HUES6 (cell line): ENCODE data around the gene LPAR1.

ENCODE experiments used
- H3K27ac ChIP-seq: 2 replicates; pipeline ENCODE4 v1.7.0; 2013; ENCODE audit warnings: low read depth, mild to moderate bottlenecking, low read length, inconsistent platforms
- H3K27me3 ChIP-seq: 2 replicates; pipeline ENCODE4 v1.6.1; 2013; ENCODE audit warnings: low read length; ENCODE audit not compliant: control insufficient read depth, insufficient read depth
- H3K36me3 ChIP-seq: 2 replicates; pipeline ENCODE4 v1.6.1; 2013; ENCODE audit warnings: low read length; ENCODE audit not compliant: control insufficient read depth, insufficient read depth
- H3K4me1 ChIP-seq: 2 replicates; pipeline ENCODE4 v1.6.1; 2013; ENCODE audit warnings: low read length; ENCODE audit not compliant: control insufficient read depth, insufficient read depth
- H3K4me3 ChIP-seq: 2 replicates; pipeline ENCODE4 v1.5.1; 2013; ENCODE audit warnings: low read depth, low read length
- H3K9ac ChIP-seq: one replicate; pipeline ENCODE4 v1.6.1; 2013; ENCODE audit warnings: mild to moderate bottlenecking, low read length
- H3K9me3 ChIP-seq: 2 replicates; pipeline ENCODE4 v1.6.1; 2013; ENCODE audit warnings: low read depth, low read length; ENCODE audit not compliant: control insufficient read depth, insufficient read depth

The LPAR1 gene

GRCh38 chr9:110952540-110952859 lies 85.8 kb downstream of the LPAR1 start:
- H3K4me3 ChIP-seq = no peak overlapping the region
- H3K27ac ChIP-seq = no peak overlapping the region
- H3K9ac ChIP-seq = no peak overlapping the region
- peaks cover 12% of the 10 kb centered on the region; the same call in 1 of the 2 replicates for H3K4me1 ChIP-seq
- H3K36me3 ChIP-seq = no peaks in the 10 kb centered on the region
- H3K9me3 ChIP-seq = no peaks in the 10 kb centered on the region
- no peaks in the 10 kb centered on the region for H3K27me3 ChIP-seq

- no peak overlapping the region for H3K27ac ChIP-seq
- H3K9ac ChIP-seq = no peak overlapping the region
- no peaks in the 10 kb centered on the region for H3K27me3 ChIP-seq
Observed at GRCh38 chr9:110951805-110952539, 86.3 kb downstream of the LPAR1 start.

GRCh38 chr9:110950041-110950645 lies 88.1 kb downstream of the LPAR1 start:
- H3K27me3 ChIP-seq = no peaks in the 10 kb centered on the region
- no peak overlapping the region for H3K27ac ChIP-seq
- no peak overlapping the region for H3K4me3 ChIP-seq
- H3K9ac ChIP-seq = no peak overlapping the region
- peaks cover 12% of the 10 kb centered on the region; the same call in 1 of the 2 replicates for H3K4me1 ChIP-seq
- no peaks in the 10 kb centered on the region for H3K9me3 ChIP-seq
- H3K36me3 ChIP-seq = no peaks in the 10 kb centered on the region

More at GRCh38 chr9:110951805-110952539, 86.3 kb downstream of the LPAR1 start:
- H3K4me3 ChIP-seq = no peak overlapping the region
- H3K9me3 ChIP-seq = no peaks in the 10 kb centered on the region
- peaks cover 12% of the 10 kb centered on the region; the same call in 1 of the 2 replicates for H3K4me1 ChIP-seq
- H3K36me3 ChIP-seq = no peaks in the 10 kb centered on the region

GRCh38 chr9:110949081-110949480 lies 89.2 kb downstream of the LPAR1 start:
- Histone ChIP-seq H3K4me3 (no peak overlapping the region), H3K4me1 (peaks cover 12% of the 10 kb centered on the region; the same call in 1 of the 2 replicates), H3K9me3 (no peaks in the 10 kb centered on the region), H3K9ac (no peak overlapping the region), H3K36me3 (no peaks in the 10 kb centered on the region), H3K27ac (no peak overlapping the region), H3K27me3 (no peaks in the 10 kb centered on the region)

DNA sequence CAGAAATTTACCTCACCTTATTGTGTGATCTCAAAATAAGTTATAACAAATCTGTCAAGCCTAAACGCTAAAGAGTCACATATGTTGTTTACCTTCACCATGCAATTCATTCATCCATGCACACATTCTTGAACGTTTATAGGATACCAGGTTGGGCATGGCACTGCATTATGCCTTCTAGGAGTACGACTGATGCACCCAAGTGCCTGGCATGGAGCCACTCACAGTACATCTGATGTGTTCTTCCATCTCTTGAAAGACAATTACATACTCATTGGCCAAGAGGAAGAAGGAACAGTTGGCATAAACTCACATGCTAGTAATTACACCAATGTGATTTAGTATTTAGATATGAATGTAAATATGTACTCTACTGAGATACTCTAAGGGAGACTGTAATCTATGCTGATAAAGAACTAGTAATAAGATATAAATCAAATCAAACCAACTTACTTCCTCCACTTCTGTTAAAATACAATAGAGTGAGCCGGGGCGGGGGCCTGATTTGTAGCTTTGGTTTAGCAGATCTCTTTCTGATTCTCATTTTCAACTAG lies 90.7 kb downstream of the LPAR1 start:
- Histone ChIP-seq H3K36me3 (no peaks in the 10 kb centered on the region), H3K9ac (no peak overlapping the region), H3K27me3 (no peaks in the 10 kb centered on the region), H3K4me1 (peaks cover 12% of the 10 kb centered on the region; the same call in 1 of the 2 replicates), H3K4me3 (no peak overlapping the region), H3K27ac (no peak overlapping the region), H3K9me3 (no peaks in the 10 kb centered on the region)

DNA sequence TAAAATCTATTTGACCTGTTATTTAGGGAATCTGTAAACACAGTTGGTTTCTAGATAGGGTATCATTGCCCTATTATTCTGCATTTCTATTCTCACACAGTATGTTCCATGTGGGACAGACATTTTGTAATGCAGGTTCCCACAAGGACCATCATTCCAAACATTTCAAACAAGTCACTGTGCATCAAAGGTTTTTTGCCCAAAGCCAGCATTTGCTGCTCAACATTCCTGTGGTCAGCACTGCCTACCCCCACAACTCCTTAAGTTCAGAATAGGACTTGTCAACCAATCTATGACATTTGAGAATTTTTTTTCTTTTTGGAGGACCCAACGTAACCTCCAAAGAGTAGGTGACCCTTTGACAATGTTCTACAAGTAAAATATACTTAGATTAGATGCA lies 95.7 kb downstream of the LPAR1 start:
- Histone ChIP-seq H3K9ac (no peak overlapping the region), H3K36me3 (peaks cover 10% of the 10 kb centered on the region), H3K27me3 (no peaks in the 10 kb centered on the region), H3K9me3 (no peaks in the 10 kb centered on the region), H3K4me3 (no peak overlapping the region), H3K4me1 (no peaks in the 10 kb centered on the region), H3K27ac (no peak overlapping the region)

GRCh38 chr9:110940951-110941557 lies 97.2 kb downstream of the LPAR1 start:
- H3K4me3 ChIP-seq = no peak overlapping the region
- H3K4me1 ChIP-seq = no peaks in the 10 kb centered on the region
- no peaks in the 10 kb centered on the region for H3K9me3 ChIP-seq
- H3K27ac ChIP-seq = no peak overlapping the region
- peaks cover 10% of the 10 kb centered on the region for H3K36me3 ChIP-seq
- no peaks in the 10 kb centered on the region for H3K27me3 ChIP-seq
- no peak overlapping the region for H3K9ac ChIP-seq

GRCh38 chr9:110939573-110939972 lies 98.7 kb downstream of the LPAR1 start:
- Histone ChIP-seq H3K36me3 (peaks cover 10% of the 10 kb centered on the region), H3K4me1 (no peaks in the 10 kb centered on the region), H3K4me3 (no peak overlapping the region), H3K27ac (no peak overlapping the region), H3K9ac (no peak overlapping the region), H3K27me3 (no peaks in the 10 kb centered on the region), H3K9me3 (no peaks in the 10 kb centered on the region)

DNA sequence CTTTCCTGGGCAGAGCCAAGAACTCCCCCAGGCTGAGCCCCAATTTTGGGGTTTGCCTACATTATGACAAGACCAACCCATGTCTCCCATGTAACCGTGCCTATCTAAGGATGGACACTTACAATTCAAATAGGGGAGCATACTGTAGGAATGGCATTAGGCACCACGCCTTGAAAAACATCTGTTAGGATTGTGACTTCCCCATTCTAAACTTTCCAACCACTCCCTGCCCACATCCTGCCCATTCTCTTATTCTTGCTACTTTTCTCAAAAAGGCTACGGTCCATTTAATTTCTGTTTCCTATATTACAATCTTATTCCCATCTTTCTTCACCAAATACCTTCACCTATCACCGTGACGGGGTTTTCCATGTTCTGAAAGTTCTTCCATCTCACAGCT lies 99.2 kb downstream of the LPAR1 start:
- no peak overlapping the region for H3K27ac ChIP-seq

DNA sequence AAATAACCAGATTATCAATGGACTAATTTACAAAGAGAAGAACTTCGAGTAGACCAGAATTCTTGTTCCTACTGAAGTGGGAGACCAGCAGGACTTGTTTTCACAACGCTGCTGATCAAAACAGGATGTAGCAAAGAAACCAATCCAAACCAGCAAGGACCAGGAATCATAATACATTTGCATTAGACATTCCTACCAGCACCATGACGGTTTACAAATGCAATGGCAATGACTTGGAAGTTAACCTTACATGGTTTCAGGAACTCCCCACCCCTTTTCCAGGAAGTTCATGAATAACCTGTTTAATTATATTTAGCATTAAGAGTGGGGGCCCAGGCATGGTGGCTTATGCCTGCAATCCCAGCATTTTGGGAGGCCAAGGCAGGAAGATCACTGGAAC lies 100.0 kb downstream of the LPAR1 start:
- H3K27ac ChIP-seq = no peak overlapping the region
- no peak overlapping the region for H3K9ac ChIP-seq
- H3K36me3 ChIP-seq = peaks cover 10% of the 10 kb centered on the region

More for the DNA sequence above, 99.2 kb downstream of the LPAR1 start:
- Histone ChIP-seq H3K27me3 (no peaks in the 10 kb centered on the region), H3K9me3 (no peaks in the 10 kb centered on the region), H3K36me3 (peaks cover 10% of the 10 kb centered on the region), H3K4me3 (no peak overlapping the region), H3K4me1 (no peaks in the 10 kb centered on the region), H3K9ac (no peak overlapping the region)

More for the DNA sequence above, 100.0 kb downstream of the LPAR1 start:
- no peak overlapping the region for H3K4me3 ChIP-seq
- H3K4me1 ChIP-seq = no peaks in the 10 kb centered on the region
- H3K27me3 ChIP-seq = no peaks in the 10 kb centered on the region
- H3K9me3 ChIP-seq = no peaks in the 10 kb centered on the region
